Measurements from ENCODE around the gene RNF145.
A peak's percentile ranks its signal among the peaks of the same experiment; 100 is the strongest.
"Not testable (repeated sequence)": the region's sequence is repeated elsewhere in the genome, so short reads cannot be mapped to it uniquely, and the experiment has no call there.

The RNF145 gene

DNA sequence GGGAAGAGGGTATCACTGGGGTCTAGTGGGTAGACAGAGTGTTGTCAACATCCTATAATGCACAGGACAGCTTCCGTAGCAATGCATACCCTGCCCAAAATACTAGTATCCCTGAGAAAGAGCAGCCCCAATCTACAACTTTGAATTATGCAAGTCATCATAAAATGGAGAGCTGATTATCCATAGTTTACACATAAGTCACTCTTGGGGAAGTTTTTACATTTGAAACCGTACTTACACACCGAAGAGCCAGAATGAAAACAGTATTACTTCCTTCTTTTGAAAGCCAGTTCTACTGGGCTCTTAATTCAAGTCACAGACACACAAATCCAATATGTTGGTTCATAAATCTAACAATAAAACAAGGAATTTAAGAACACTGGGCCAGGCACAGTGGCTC is 21.6 kb downstream of the RNF145 start:
- no peak for DNase-seq

GRCh38 chr5:159186319-159186718 is 23.0 kb downstream of the RNF145 start:
- no peak for DNase-seq

- DNase-seq = no peak
Measured at GRCh38 chr5:159185773-159186172, 23.6 kb downstream of the RNF145 start.

DNA sequence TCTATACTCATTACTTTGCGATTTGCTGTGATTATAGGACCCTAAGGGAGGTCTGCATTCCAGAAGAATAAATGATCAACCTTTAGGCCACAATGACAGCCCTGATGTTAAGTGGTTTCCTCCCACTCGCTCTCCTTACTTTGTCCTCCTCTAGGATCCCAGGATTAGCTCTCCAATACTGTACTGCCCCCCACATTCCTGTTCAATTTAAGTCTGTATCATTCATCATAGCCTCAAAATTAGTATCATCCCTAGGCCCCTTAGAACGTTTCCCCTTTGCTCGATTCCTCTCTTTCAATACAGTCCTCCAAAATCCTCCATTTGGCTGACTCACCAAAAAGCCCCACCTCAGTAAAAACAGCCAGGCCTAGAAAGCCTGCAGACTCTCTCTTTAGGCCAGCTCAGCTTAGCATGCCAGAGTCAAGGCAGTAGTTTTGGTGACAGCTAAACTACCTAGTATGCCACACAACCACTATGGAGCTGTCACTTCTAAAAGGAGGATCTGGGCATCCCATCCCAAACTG is 24.4 kb downstream of the RNF145 start:
- DNase-seq = no peak

DNA sequence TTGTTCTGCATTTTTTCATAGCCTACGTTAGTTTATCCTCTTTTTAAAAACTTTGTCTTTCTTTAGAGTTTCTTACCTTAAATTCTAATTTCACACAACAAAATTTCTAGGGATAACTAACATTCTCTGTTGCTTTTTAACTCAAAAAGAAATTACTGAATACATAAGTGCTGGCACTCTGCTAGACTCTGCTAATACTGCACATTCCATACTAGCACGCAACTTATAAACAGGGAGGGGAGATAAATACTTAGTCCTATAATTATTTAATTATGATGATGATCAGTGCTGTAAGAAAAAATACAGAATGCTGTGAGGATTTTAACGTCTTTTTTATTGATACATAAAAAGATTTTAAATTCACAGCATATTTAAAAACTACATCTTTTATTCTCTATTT is 25.1 kb downstream of the RNF145 start:
- DNase-seq = no peak

- no peak for DNase-seq
Measured at GRCh38 chr5:159183247-159183646, 26.1 kb downstream of the RNF145 start.

DNA sequence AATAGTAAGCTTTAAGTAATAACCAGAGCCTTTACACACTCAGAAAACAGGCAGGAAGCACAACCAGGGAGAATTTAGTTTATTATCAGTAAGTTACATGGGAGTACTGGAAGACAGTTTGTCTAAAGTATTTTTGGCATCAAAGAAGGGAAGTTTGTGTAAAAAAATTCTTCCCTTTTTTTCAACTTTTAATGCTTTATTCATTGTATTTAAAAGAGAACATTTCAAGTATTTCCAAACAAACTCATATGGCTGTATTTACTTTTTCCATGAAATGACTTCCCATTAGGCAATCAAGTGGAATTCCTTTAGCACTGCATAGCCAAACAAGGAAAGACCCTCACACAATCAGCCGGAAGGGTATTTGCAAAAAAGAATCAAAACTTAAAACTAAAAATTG is 26.7 kb downstream of the RNF145 start:
- DNase-seq = no peak

DNA sequence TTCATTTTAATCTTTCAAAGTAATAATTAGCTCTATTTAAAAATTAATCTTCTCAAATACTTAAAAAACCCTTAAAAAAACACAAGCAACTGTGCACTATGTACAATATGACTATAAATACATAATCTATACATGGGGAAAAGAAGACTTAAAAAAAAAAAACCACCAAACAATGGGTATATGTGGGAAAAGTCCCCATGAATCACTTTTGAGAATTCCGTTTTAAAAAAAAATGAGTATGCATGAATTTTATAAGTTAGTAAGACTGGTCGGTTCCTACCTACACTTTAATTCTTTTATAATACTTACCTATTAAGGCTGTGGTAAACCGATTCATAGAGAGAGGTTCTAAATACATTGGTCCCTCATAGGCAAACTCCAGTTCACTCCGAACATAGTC is 27.7 kb downstream of the RNF145 start:
- no peak for DNase-seq

DNA sequence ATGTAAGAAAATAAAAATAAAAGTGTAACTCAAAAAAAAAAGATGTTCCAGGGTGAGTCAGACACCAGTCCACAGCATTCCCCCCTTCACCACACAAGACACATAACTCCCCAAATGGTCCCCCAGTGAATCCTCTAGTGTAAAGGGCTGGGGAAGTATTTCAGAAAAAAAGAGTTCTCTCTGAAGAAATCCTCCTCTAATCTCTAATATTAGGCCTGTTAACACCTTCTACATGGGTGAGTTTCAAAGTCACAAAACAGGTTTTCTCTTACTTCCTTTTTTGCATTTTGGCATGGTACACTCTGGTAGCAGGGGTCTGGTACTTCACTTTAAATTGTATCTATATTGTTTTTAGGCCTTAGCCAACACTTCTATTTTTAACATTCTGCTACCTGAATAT is 28.2 kb downstream of the RNF145 start:
- no peak for DNase-seq

- no peak for DNase-seq
Measured at GRCh38 chr5:159179529-159180305, 29.6 kb downstream of the RNF145 start.

DNA sequence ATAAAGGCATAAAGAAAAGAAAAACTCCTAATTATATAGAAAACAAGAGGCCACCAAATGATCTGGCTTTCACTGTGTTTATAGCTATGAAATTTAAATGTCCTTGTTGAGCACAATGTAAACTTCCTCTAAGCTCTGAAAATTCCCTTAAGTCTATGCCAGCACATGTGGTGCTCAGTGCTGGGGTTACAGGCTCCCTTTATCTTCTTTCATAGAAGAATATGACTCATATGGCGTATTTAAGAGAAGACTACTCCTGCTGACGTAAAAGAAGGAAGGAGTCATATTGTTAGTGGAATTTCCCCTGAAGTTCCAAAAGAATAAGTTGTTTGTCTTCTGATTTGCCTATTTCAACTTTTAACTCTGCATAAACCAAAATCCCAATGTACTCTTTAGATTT is 30.4 kb downstream of the RNF145 start:
- DNase-seq = peak; percentile 29

DNA sequence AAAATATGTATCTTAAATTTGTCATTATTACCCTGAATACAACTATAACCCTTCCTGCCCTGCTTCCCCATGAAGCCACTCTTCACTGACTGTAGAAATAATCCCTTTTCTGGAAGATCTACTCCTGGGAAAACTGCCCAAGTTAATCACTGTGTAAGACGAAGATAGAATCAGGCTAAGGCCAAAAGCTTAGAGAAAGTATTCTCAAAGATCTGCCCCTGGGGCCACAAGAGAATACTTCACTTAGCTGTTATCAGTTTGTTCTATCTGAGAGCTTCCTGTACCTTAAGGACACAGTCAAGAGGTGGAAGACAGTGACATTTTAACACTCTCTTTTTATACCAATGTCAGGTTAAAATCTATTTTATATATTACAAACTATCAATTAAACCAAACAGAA is 33.8 kb downstream of the RNF145 start:
- peak; percentile 47 for DNase-seq

DNA sequence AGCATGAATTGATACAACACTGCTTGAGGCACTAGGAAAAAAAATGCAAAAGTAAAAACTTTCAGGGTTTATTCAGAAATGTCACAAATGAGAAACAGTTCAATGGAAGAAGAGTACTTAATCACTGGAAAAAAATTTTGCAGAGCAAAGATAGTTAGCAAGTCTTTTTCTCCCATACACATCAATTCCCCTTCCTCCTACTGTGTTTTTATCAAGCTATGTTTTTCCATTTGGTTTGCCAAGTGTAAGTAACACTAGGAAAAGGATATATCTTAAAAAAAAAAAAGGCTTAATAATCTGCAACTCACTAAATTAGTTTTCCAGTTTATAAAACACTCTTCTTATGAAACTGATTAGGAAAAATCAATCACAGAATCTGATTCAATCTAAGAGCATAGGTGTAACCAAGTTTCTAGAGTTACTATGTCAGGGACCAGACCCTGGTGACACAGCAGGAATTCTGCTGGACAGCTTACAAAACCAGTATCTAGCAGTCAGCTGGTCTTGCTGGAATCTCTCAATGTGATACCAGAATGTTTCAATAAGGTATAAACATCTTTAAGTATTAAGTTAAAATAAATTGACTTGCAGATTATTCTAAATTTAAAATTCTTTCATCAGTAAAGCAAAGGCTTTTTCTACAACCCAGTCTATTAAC is 34.7 kb downstream of the RNF145 start:
- DNase-seq = no peak

GRCh38 chr5:159171274-159171673 is 38.1 kb downstream of the RNF145 start:
- no peak for DNase-seq

GRCh38 chr5:159170021-159170420 is 39.3 kb downstream of the RNF145 start:
- DNase-seq = no peak

DNA sequence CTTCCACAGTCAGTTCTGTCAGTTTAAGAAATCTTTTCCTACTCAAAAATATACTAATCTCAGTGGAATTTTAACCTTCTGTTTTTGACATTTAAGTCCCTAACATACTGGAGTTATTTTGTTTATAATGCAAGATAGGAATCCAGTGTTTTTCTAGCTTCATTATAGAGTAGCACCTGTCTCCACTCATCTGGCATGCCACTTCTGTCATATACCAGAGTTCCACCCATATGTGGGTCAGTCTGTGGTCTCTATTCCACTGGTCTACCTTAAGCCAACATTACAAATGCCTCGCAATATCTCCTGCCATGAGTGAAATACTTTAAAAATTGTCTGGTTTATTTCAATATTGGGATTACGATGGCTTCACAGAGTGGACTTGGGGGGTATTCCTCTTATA is 42.9 kb downstream of the RNF145 start:
- no peak for DNase-seq

GRCh38 chr5:159163701-159164046 is 45.7 kb downstream of the RNF145 start:
- DNase-seq = no peak

DNA sequence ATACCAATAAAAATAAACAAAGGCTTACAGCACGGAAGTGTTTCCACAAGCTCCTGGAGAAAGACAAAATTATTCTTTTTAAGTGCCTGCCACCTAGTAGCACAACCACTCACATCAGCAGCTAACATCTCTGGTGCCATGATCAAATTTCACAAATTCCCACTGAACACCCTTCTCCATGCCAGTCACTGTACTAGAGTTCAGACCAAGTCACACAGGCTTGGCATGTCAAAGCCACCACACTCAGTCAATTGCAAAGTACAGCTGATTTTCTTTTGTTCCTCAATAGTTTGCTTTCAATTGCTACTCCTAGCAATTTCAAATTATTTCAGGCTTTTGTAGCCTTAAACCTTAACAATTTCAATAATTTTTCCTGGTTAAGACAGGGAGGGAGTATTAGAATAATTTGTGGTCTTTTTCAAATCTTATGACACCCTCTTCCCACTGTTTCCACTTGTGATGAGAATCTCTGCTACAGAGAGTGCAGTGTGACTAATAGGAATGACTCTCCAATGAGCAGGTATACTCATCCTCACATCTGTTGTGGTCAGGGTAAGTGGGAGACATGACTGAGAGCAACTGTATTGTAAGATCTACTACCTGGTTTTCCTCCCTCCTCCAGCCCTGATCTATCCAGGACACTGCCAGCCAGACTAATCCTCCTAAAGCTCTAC is 46.2 kb downstream of the RNF145 start:
- no peak for DNase-seq

DNA sequence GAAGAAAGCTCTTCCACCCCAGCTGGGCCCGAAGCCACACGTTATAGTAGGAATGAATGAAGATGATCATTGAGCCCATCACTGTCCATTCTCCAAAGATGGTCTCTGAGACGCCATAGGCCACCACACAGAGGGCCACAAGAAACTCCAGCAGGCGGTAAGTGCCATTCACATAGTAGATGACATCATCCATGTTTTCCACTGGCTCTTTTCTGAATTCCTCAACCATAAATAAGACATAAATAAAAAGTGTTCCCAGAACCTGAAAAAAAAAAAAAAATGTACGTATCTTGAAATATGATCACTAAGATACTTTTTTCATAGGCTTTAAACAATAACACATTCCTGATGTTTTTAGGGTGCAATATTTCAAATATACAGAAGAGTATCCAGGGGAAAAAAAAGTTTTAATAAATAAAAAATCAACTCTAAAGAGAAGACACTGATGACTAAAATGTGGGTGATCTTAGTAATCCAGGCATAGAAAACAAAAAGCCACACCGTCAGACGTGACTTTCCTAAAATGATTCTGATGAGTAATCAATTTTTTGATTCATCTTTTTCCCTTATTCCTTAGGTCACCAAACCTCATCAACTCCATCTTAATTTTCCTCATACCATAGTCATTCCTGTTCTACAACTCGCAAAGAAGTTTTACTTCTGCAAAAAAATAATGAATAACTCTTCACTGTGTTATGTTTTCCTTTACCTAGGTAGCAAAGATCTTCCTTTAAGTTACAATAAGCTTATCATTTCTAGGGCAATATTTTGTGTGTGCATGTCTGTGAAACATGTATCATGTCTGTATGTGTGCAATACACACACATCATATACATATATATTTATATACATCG is 47.8 kb downstream of the RNF145 start:
- no peak for DNase-seq

DNA sequence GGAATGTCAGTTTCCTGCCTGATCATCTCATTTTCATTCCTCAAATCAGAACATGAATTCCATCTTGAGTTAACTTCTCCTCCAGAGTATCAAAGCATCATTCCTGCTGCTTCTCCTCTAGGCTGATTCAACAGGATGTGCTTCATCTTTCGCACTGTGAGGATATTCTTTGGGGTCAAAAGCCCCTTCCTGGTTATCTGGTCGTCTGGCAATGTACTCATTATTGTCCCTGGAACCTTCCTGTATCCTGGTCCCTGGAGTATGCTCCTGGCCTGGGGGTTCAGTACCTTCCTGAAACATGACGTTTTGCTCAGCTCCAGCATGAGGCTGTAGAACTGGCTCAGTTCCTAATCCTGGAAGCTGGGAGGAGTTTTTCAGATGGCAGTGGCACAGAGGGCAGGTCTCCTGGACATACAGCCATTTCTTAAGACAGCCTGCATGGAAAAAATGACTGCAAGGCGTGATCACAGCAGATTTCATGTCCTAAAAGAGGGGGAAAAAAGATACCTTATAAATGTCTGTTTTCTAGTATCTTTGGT is 50.7 kb downstream of the RNF145 start:
- not testable (repeated sequence) for DNase-seq

GRCh38 chr5:159157552-159157951 is 51.8 kb downstream of the RNF145 start:
- DNase-seq = no peak

GRCh38 chr5:159156426-159157238 is 52.7 kb downstream of the RNF145 start:
- DNase-seq = peak; percentile 80

Measured in CD4-positive, alpha-beta T cell treated with Interleukin-17A for 1 hour (primary cell).